ENCODE results near the gene CCR3.

CCR3 gene

DNA sequence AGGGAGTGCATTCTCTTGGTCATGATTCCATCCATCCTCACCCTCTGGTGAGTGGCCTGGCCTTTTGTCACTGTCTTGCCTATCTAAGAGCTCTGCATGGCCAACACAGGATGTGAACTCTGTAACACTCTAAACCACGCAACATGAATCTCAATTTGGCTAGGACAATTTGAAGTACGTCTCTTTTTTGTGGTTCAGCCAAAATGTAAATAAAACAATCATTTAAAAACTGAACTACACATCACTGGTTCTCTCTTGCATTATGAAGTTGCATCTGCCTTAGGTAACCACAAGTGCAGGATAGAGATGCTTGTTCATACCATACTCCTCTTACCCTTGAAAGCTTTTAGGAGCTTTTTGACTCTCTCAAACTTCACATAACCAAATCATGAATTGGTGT, 27.3 kb downstream of the CCR3 start:
- TF ChIP-seq EP300 (IDR thresholded peaks at IDR 0.05; ENCODE audit: borderline replicate concordance) (no peak), NFIC (IDR thresholded peaks at IDR 0.05) (no peak)

- TF ChIP-seq CREB1 (IDR thresholded peaks at IDR 0.05; ENCODE audit: low read depth): no peak
Measured at GRCh38 chr3:46270474-46270873, 28.2 kb downstream of the CCR3 start.

GRCh38 chr3:46271209-46271745, 29.0 kb downstream of the CCR3 start:
- TF ChIP-seq FOXM1 (IDR thresholded peaks at IDR 0.05; ENCODE audit: borderline replicate concordance, low read depth): no peak
- no peak for TF ChIP-seq RAD21 (IDR thresholded peaks at IDR 0.05; ENCODE audit: low read depth)
- no peak for TF ChIP-seq CEBPB (IDR thresholded peaks at IDR 0.05)
- TF ChIP-seq USF1 (IDR thresholded peaks at IDR 0.05): no peak
- TF ChIP-seq REST (IDR thresholded peaks at IDR 0.05; ENCODE audit: low read depth): no peak
- no peak for TF ChIP-seq TCF12 (IDR thresholded peaks at IDR 0.05; ENCODE audit: low read depth)

GRCh38 chr3:46272028-46272451, 29.8 kb downstream of the CCR3 start:
- no peak for TF ChIP-seq CEBPB (IDR thresholded peaks at IDR 0.05)
- no peak for TF ChIP-seq RAD21 (IDR thresholded peaks at IDR 0.05; ENCODE audit: low read depth)
- no peak for TF ChIP-seq EGR1 (IDR thresholded peaks at IDR 0.05)
- no peak for TF ChIP-seq EP300 (IDR thresholded peaks at IDR 0.05; ENCODE audit: borderline replicate concordance)
- TF ChIP-seq FOXM1 (IDR thresholded peaks at IDR 0.05; ENCODE audit: borderline replicate concordance, low read depth): no peak
- TF ChIP-seq USF1 (IDR thresholded peaks at IDR 0.05): no peak
- no peak for TF ChIP-seq TEAD4 (IDR thresholded peaks at IDR 0.05)
- TF ChIP-seq REST (IDR thresholded peaks at IDR 0.05; ENCODE audit: low read depth): no peak
- TF ChIP-seq, protein P1, sequence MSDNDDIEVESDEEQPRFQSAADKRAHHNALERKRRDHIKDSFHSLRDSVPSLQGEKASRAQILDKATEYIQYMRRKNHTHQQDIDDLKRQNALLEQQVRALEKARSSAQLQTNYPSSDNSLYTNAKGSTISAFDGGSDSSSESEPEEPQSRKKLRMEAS (IDR thresholded peaks at IDR 0.05): no peak
- TF ChIP-seq CREB1 (IDR thresholded peaks at IDR 0.05; ENCODE audit: low read depth): no peak
- TF ChIP-seq TAF1 (IDR thresholded peaks at IDR 0.05; ENCODE audit: low read depth): no peak

- TF ChIP-seq REST (IDR thresholded peaks at IDR 0.05; ENCODE audit: low read depth): no peak
- TF ChIP-seq YY1 (IDR thresholded peaks at IDR 0.05; ENCODE audit: low read depth): no peak
- no peak for TF ChIP-seq FOXM1 (IDR thresholded peaks at IDR 0.05; ENCODE audit: borderline replicate concordance, low read depth)
- no peak for TF ChIP-seq ZBTB7A (IDR thresholded peaks at IDR 0.05; ENCODE audit: low read depth)
- no peak for TF ChIP-seq USF1 (IDR thresholded peaks at IDR 0.05)
- TF ChIP-seq TCF12 (IDR thresholded peaks at IDR 0.05; ENCODE audit: low read depth): no peak
- TF ChIP-seq EGR1 (IDR thresholded peaks at IDR 0.05): no peak
- peak; percentile 59; the same call in 1 of the 2 replicates for TF ChIP-seq RAD21 (IDR thresholded peaks at IDR 0.05; ENCODE audit: low read depth)
Measured at GRCh38 chr3:46276497-46277099, 34.3 kb downstream of the CCR3 start.

Measured in Ishikawa (cell line).